Liver (tissue), 9 donors: ENCODE data around the gene BMX. TPM values are rescaled to one million over a fixed set of nuclear protein-coding genes. Genes with fewer than 3 reads are reported as not detected.
A peak's percentile ranks its signal among the peaks of the same experiment; 100 is the strongest.

Source experiments
- DNase-seq: peaks from one replicate; pipeline ENCODE4 v3.0.0-alpha.2; 2017; ENCODE audit warnings: low spot score
- H3K27ac ChIP-seq, 2 donors: one replicate each; pipeline ENCODE4 v1.7.0; 2013; ENCODE audit warnings: inconsistent platforms in 2 of 2, low read length in 2 of 2, control low read depth in 1 of 2, low read depth in 1 of 2, mild to moderate bottlenecking in 1 of 2
- H3K27me3 ChIP-seq, 4 donors: one replicate each; pipeline versions ENCODE4 v1.6.1 to v1.7.0; 2013; ENCODE audit warnings: low read length in 3 of 4, inconsistent platforms in 1 of 4, mild to moderate bottlenecking in 1 of 4, moderate library complexity in 1 of 4; ENCODE audit not compliant: control insufficient read depth in 4 of 4, insufficient read depth in 4 of 4
- H3K36me3 ChIP-seq, 4 donors: one replicate each; pipeline versions ENCODE4 v1.6.1 to v1.7.0; 2013; ENCODE audit warnings: low read length in 3 of 4, mild to moderate bottlenecking in 3 of 4, low read depth in 1 of 4, moderate library complexity in 1 of 4; ENCODE audit not compliant: control insufficient read depth in 4 of 4, insufficient read depth in 3 of 4
- H3K4me1 ChIP-seq, 4 donors: one replicate each; pipeline versions ENCODE4 v1.6.1 to v1.7.0; 2013; ENCODE audit warnings: low read length in 3 of 4, mild to moderate bottlenecking in 3 of 4, moderate library complexity in 1 of 4; ENCODE audit not compliant: control insufficient read depth in 4 of 4, insufficient read depth in 4 of 4
- H3K4me3 ChIP-seq, 3 donors: one replicate each; pipeline versions ENCODE4 v1.6.1 to v1.7.0; 2013; ENCODE audit warnings: low read length in 3 of 3, control low read depth in 1 of 3, low read depth in 1 of 3, mild to moderate bottlenecking in 1 of 3
- H3K9ac ChIP-seq, 2 donors: one replicate each; pipeline ENCODE4 v1.7.0; 2013; ENCODE audit warnings: low read length in 2 of 2, mild to moderate bottlenecking in 2 of 2, moderate library complexity in 2 of 2, control low read depth in 1 of 2, low read depth in 1 of 2
- H3K9me3 ChIP-seq, 4 donors: one replicate each; pipeline versions ENCODE4 v1.6.1 to v1.7.0; 2013; ENCODE audit warnings: low read length in 3 of 4; ENCODE audit not compliant: control insufficient read depth in 4 of 4
- FOXA1 ChIP-seq: IDR thresholded peaks from 2 replicates; pipeline ENCODE4 v1.6.1; 2016; ENCODE audit warnings: antibody characterized with exemption
- FOXA2 ChIP-seq: IDR thresholded peaks from 2 replicates; pipeline ENCODE4 v1.6.1; 2016; ENCODE audit warnings: antibody characterized with exemption
- GABPA ChIP-seq, 2 donors: IDR thresholded peaks in 1 of 2; conservative IDR thresholded peaks in 1 of 2; 2 replicates each; pipeline ENCODE4 v1.6.1; 2016; ENCODE audit warnings: antibody characterized with exemption in 2 of 2, mild to moderate bottlenecking in 1 of 2, moderate library complexity in 1 of 2
- HNF4A ChIP-seq, 2 donors: conservative IDR thresholded peaks; 2 replicates each; pipeline ENCODE4 v1.6.1; 2016; ENCODE audit warnings: antibody characterized with exemption in 2 of 2, mild to moderate bottlenecking in 2 of 2
- HNF4G ChIP-seq: IDR thresholded peaks from 2 replicates; pipeline ENCODE4 v1.6.1; 2016; ENCODE audit warnings: antibody characterized with exemption
- JUND ChIP-seq, 2 donors: IDR thresholded peaks; 2 replicates each; pipeline ENCODE4 v1.6.1; 2016; ENCODE audit warnings: antibody characterized with exemption in 2 of 2
- NR2F2 ChIP-seq: IDR thresholded peaks from 2 replicates; pipeline ENCODE4 v1.6.1; 2016; ENCODE audit warnings: antibody characterized with exemption
- RAD21 ChIP-seq, 2 donors: IDR thresholded peaks; 2 replicates each; pipeline ENCODE4 v1.6.1; 2016; ENCODE audit warnings: antibody characterized with exemption in 2 of 2, mild to moderate bottlenecking in 2 of 2
- RXRA ChIP-seq, 2 donors: IDR thresholded peaks; 2 replicates each; pipeline ENCODE4 v1.6.1; 2017 to 2018; ENCODE audit warnings: antibody characterized with exemption in 2 of 2, mild to moderate bottlenecking in 1 of 2
- SP1 ChIP-seq: IDR thresholded peaks from 2 replicates; pipeline ENCODE4 v1.6.1; 2018; ENCODE audit warnings: antibody characterized with exemption, mild to moderate bottlenecking
- TAF1 ChIP-seq: conservative IDR thresholded peaks from 2 replicates; pipeline ENCODE4 v1.6.1; 2016; ENCODE audit warnings: antibody characterized with exemption, mild to moderate bottlenecking
- WGBS: extraction: QIAGEN DNeasy Blood & Tissue Kit; methylation state at CpG from one replicate; pipeline ENCODE4 v1.1.7; 2013; 5-methylcytosine and 5-hydroxymethylcytosine counted together
- polyA plus RNA-seq, 2 donors: library from polyadenylated mRNA; stranded (reverse) in 1 of 2; unstranded in 1 of 2; fragments of 200-250 nt in 1 of 2; fragments of >200 nt in 1 of 2; fragmentation: Nextera tagmentation in 1 of 2; extraction: Ambion mirVana in 1 of 2; gene quantifications; one replicate each; pipeline versions ENCODE4 v1.2.1 to v1.2.3, GENCODE V29; 2013 to 2015
- total RNA-seq, 2 donors: library from RNA; depleted of rRNA; stranded (reverse); fragments of >200 nt; gene quantifications; one replicate each; pipeline ENCODE4 v1.2.3, GENCODE V29; 2014
- TF ChIP-seq, protein P1 (sequence below): IDR thresholded peaks from 2 replicates; pipeline ENCODE4 v1.6.1; 2016; ENCODE audit warnings: antibody characterized with exemption
- TF ChIP-seq, protein P2 (sequence below): IDR thresholded peaks from 2 replicates; pipeline ENCODE4 v1.6.1; 2016; ENCODE audit warnings: antibody characterized with exemption, mild to moderate bottlenecking
- TF ChIP-seq, protein P3 (sequence below): fragments of 150-350 bp; IDR thresholded peaks from 2 replicates; pipeline ENCODE4 v1.5.1; 2017; ENCODE audit warnings: improper control_type of control experiment, low read depth, low read length; ENCODE audit not compliant: missing input control
- TF ChIP-seq, protein P4 (sequence below): IDR thresholded peaks from 2 replicates; pipeline ENCODE4 v1.6.1; 2016; ENCODE audit warnings: antibody characterized with exemption
- TF ChIP-seq, protein P5 (sequence below): IDR thresholded peaks from 2 replicates; pipeline ENCODE4 v1.6.1; 2016; ENCODE audit warnings: antibody characterized with exemption
- donor health status: healthy.
- donor health status: healthy.
- donor health status: healthy.
- donor health status: healthy.
- donor health status: healthy.

Gene BMX
- total and polyA plus RNA-seq, 4 donors: 0.23 to 0.67 (median 0.33) TPM

DNA sequence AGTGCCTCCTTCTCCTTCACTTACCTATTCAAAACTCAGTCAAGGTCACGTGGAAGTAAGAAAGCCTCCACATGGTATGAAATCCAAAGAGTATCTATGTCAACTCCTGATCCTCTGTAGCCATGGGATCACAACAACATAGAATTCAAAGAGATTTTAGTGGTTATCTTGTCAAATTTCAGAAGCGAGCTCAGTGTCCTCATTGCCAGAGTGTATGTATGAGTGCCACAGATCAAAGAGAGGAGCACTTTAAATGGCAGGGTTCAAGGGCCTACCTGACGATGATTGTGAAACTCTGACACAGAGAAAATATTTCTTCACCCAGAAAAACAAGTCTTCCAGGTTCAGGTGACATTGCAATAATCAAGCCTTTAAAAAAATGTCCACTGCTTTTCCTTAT is 101.3 kb downstream of the BMX start:
- no peak overlapping the region for H3K4me3 ChIP-seq
- H3K27ac ChIP-seq: no peak overlapping the region
- H3K9ac ChIP-seq: no peak overlapping the region
- 63% methylated on average over 3 of the region's 3 CpGs for WGBS
- no peaks in the 10 kb centered on the region for H3K36me3 ChIP-seq
- H3K9me3 ChIP-seq: no peaks in the 10 kb centered on the region
- H3K27me3 ChIP-seq: peaks cover 0 to 2% (median 0%) of the 10 kb centered on the region in 4 donors
- no peak for TF ChIP-seq FOXA2
- TF ChIP-seq RXRA (IDR thresholded peaks at IDR 0.05): no peak
- TF ChIP-seq, protein P1, sequence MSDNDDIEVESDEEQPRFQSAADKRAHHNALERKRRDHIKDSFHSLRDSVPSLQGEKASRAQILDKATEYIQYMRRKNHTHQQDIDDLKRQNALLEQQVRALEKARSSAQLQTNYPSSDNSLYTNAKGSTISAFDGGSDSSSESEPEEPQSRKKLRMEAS: peak; percentile 14
- TF ChIP-seq GABPA (IDR thresholded peaks at IDR 0.05 in 1 of 2, conservative IDR thresholded peaks at IDR 0.05 in 1 of 2): no peak
- peak; percentile 12 to 28 for TF ChIP-seq HNF4A (conservative IDR thresholded peaks at IDR 0.05)
- no peak for DNase-seq
- no peaks in the 10 kb centered on the region for H3K4me1 ChIP-seq

DNA sequence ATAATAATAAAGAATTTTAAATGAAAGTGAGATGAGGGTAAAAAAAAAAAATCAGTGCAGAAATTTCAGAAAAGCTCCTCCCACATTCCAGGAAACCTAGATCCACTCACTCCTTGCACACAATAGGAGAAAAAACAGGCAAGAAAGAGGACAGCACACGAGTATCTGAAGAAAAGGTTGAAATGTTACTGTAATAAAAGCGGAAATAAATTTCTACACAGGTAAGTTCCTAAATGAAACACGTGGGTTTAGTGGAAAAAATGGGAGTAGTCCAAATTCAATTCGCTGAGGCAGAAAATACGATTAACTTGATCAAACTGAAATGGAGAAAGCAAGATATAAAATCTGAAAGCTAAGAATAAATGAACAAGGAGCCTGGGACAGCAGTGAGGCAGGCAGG is 102.2 kb downstream of the BMX start:
- TF ChIP-seq FOXA1 (no peak), JUND (IDR thresholded peaks at IDR 0.05) (no peak), RXRA (IDR thresholded peaks at IDR 0.05) (no peak), GABPA (IDR thresholded peaks at IDR 0.05 in 1 of 2, conservative IDR thresholded peaks at IDR 0.05 in 1 of 2) (no peak), HNF4A (conservative IDR thresholded peaks at IDR 0.05) (no peak), RAD21 (IDR thresholded peaks at IDR 0.05) (no peak), NR2F2 (no peak), TAF1 (no peak), FOXA2 (no peak), SP1 (no peak), HNF4G (no peak)
- TF ChIP-seq, protein P2, sequence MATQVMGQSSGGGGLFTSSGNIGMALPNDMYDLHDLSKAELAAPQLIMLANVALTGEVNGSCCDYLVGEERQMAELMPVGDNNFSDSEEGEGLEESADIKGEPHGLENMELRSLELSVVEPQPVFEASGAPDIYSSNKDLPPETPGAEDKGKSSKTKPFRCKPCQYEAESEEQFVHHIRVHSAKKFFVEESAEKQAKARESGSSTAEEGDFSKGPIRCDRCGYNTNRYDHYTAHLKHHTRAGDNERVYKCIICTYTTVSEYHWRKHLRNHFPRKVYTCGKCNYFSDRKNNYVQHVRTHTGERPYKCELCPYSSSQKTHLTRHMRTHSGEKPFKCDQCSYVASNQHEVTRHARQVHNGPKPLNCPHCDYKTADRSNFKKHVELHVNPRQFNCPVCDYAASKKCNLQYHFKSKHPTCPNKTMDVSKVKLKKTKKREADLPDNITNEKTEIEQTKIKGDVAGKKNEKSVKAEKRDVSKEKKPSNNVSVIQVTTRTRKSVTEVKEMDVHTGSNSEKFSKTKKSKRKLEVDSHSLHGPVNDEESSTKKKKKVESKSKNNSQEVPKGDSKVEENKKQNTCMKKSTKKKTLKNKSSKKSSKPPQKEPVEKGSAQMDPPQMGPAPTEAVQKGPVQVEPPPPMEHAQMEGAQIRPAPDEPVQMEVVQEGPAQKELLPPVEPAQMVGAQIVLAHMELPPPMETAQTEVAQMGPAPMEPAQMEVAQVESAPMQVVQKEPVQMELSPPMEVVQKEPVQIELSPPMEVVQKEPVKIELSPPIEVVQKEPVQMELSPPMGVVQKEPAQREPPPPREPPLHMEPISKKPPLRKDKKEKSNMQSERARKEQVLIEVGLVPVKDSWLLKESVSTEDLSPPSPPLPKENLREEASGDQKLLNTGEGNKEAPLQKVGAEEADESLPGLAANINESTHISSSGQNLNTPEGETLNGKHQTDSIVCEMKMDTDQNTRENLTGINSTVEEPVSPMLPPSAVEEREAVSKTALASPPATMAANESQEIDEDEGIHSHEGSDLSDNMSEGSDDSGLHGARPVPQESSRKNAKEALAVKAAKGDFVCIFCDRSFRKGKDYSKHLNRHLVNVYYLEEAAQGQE: no peak
- TF ChIP-seq, protein P3, sequence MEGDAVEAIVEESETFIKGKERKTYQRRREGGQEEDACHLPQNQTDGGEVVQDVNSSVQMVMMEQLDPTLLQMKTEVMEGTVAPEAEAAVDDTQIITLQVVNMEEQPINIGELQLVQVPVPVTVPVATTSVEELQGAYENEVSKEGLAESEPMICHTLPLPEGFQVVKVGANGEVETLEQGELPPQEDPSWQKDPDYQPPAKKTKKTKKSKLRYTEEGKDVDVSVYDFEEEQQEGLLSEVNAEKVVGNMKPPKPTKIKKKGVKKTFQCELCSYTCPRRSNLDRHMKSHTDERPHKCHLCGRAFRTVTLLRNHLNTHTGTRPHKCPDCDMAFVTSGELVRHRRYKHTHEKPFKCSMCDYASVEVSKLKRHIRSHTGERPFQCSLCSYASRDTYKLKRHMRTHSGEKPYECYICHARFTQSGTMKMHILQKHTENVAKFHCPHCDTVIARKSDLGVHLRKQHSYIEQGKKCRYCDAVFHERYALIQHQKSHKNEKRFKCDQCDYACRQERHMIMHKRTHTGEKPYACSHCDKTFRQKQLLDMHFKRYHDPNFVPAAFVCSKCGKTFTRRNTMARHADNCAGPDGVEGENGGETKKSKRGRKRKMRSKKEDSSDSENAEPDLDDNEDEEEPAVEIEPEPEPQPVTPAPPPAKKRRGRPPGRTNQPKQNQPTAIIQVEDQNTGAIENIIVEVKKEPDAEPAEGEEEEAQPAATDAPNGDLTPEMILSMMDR: no peak
- TF ChIP-seq, protein P4, sequence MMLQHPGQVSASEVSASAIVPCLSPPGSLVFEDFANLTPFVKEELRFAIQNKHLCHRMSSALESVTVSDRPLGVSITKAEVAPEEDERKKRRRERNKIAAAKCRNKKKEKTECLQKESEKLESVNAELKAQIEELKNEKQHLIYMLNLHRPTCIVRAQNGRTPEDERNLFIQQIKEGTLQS: no peak
- TF ChIP-seq, protein P5, sequence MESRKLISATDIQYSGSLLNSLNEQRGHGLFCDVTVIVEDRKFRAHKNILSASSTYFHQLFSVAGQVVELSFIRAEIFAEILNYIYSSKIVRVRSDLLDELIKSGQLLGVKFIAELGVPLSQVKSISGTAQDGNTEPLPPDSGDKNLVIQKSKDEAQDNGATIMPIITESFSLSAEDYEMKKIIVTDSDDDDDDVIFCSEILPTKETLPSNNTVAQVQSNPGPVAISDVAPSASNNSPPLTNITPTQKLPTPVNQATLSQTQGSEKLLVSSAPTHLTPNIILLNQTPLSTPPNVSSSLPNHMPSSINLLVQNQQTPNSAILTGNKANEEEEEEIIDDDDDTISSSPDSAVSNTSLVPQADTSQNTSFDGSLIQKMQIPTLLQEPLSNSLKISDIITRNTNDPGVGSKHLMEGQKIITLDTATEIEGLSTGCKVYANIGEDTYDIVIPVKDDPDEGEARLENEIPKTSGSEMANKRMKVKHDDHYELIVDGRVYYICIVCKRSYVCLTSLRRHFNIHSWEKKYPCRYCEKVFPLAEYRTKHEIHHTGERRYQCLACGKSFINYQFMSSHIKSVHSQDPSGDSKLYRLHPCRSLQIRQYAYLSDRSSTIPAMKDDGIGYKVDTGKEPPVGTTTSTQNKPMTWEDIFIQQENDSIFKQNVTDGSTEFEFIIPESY: no peak
- TF ChIP-seq, protein P1: no peak
- H3K27me3 ChIP-seq: peaks cover 0 to 2% (median 0%) of the 10 kb centered on the region in 4 donors
- WGBS: 88% methylated on average over 5 of the region's 5 CpGs

More for the DNA sequence above, 102.2 kb downstream of the BMX start:
- no peak for DNase-seq
- Histone ChIP-seq H3K27ac (no peak overlapping the region), H3K9ac (no peak overlapping the region), H3K9me3 (no peaks in the 10 kb centered on the region), H3K36me3 (no peaks in the 10 kb centered on the region), H3K4me3 (no peak overlapping the region), H3K4me1 (no peaks in the 10 kb centered on the region)
